ENCODE data around the gene ZNF791. TPM values are rescaled to one million over a fixed set of nuclear protein-coding genes. Genes with fewer than 3 reads are reported as not detected.

Gene ZNF791
- total RNA-seq, 3 donors from 2014 or later (not counting 1 experiment from before 2014, with no cell fraction given), result 52.6 to 62.0 (median 56.5) TPM

DNA sequence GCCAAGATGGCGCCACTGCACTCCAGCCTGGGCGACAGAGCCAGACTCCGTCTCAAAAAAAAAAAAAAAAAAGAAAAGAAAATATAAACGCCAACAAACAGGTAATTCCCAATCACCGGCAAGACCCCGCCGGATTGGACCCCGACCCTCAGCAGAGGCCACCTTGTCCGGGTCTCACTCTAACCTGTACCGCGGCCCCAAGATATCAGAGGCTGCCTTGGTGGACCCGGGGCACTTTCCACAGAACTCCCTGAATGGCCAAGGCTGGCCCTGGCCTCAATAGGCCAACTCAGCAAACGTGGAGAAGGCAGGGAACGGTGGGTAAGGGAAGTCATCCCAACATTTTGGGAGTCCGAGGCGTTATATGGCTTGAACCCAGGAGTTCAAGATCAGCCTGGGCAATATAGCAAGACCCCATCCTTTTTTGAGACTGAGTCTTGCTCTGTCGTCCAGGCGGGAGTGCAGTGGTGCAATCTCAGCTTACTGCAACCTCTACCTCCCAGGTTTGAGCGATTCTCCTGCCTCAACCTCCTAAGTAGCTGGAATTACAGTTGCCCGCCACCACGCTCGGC lies 28.0 kb downstream of the ZNF791 start:
- Mint-ChIP-seq H3K27ac (no peak overlapping the region), H3K4me1 (peaks cover 14% of the 10 kb centered on the region in 2 donors), H3K4me3 (no peak overlapping the region), H3K36me3 (no peaks in the 10 kb centered on the region), H3K27me3 (ENCODE audit: low read depth in 2 of 2) (no peaks in the 10 kb centered on the region), H3K9me3 (no peaks in the 10 kb centered on the region)
- peaks cover 11% of the 10 kb centered on the region for H3K4me1 ChIP-seq (ENCODE audit: control insufficient read depth, insufficient read depth, low read length)
- no peak for DNase-seq
- TF ChIP-seq, protein P1, sequence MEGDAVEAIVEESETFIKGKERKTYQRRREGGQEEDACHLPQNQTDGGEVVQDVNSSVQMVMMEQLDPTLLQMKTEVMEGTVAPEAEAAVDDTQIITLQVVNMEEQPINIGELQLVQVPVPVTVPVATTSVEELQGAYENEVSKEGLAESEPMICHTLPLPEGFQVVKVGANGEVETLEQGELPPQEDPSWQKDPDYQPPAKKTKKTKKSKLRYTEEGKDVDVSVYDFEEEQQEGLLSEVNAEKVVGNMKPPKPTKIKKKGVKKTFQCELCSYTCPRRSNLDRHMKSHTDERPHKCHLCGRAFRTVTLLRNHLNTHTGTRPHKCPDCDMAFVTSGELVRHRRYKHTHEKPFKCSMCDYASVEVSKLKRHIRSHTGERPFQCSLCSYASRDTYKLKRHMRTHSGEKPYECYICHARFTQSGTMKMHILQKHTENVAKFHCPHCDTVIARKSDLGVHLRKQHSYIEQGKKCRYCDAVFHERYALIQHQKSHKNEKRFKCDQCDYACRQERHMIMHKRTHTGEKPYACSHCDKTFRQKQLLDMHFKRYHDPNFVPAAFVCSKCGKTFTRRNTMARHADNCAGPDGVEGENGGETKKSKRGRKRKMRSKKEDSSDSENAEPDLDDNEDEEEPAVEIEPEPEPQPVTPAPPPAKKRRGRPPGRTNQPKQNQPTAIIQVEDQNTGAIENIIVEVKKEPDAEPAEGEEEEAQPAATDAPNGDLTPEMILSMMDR (IDR thresholded peaks at IDR 0.05), result no peak
- H3K27ac ChIP-seq (ENCODE audit: low read length), result no peak overlapping the region
- no peaks in the 10 kb centered on the region for H3K9me3 ChIP-seq (ENCODE audit: control insufficient read depth, insufficient read depth, low read length)
- WGBS (ENCODE audit: insufficient coverage), result 98% methylated on average over 22 of the region's 22 CpGs
- H3K4me3 ChIP-seq (ENCODE audit: low read length), result no peak overlapping the region
- intact Hi-C loops (cut with micrococcal nuclease), result no loop called here
- ATAC-seq, result no peak
- H3K36me3 ChIP-seq (ENCODE audit: control insufficient read depth, insufficient read depth, low read length), result no peaks in the 10 kb centered on the region
- H3K27me3 ChIP-seq (ENCODE audit: control insufficient read depth, insufficient read depth, low read length), result no peaks in the 10 kb centered on the region

DNA sequence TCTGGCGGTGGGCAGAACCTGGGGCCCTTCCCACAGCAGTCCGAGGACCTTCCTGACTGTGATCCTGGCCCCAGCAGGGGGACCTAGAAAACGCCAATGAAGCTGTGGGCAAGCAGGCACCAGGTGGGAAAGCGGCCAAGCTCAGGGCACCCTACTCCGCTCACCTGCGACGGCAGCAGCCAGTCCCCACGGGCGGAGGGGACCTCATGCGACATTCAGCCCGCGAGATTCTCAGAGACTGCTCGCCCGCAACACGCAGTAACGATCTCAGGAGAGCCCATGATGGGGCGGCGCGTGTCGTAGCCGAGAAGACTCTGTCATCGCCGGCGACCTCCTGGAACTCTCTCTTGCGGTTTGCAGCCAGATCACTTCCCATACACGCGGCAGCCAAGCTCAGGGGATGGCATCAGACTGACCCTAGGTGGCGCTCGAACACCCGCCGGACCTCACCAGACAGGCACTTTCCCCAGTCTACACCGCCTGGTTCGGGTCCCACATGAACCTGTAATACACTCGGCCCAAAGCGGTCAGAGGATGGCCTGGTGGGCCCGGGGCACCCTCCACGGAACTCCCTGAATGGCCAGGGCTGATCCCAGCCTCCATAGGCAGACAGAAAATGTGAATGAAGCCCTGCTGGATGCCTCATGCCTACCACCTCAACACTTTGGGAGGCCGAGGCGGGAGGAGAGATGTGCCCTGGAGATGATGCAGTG lies 29.3 kb downstream of the ZNF791 start:
- H3K9me3 ChIP-seq (ENCODE audit: control insufficient read depth, insufficient read depth, low read length), result no peaks in the 10 kb centered on the region
- H3K4me1 Mint-ChIP-seq, result peaks cover 7 to 13% of the 10 kb centered on the region in 2 donors
- intact Hi-C loops (cut with micrococcal nuclease), result loop anchor here (2.0 kb wide), 1 partner anchor 33 kb away; no protein-coding TSS in a partner anchor
- no peaks in the 10 kb centered on the region for H3K9me3 Mint-ChIP-seq
- H3K4me1 ChIP-seq (ENCODE audit: control insufficient read depth, insufficient read depth, low read length), result peaks cover 11% of the 10 kb centered on the region
- H3K4me3 Mint-ChIP-seq, result peak overlapping the region; percentile 62
- no peaks in the 10 kb centered on the region for H3K27me3 ChIP-seq (ENCODE audit: control insufficient read depth, insufficient read depth, low read length)
- no peaks in the 10 kb centered on the region for H3K27me3 Mint-ChIP-seq (ENCODE audit: low read depth in 2 of 2)
- H3K27ac ChIP-seq (ENCODE audit: low read length), result no peak overlapping the region
- TF ChIP-seq, protein P1 (IDR thresholded peaks at IDR 0.05), result peak; percentile 74
- DNase-seq (peak; percentile 74 to 89), ATAC-seq (peak; percentile 96)
- peak overlapping the region; percentile 56 to 87 for H3K27ac Mint-ChIP-seq
- WGBS (ENCODE audit: insufficient coverage), result 11% methylated on average over 39 of the region's 39 CpGs
- no peaks in the 10 kb centered on the region for H3K36me3 ChIP-seq (ENCODE audit: control insufficient read depth, insufficient read depth, low read length)
- H3K4me3 ChIP-seq (ENCODE audit: low read length), result peak overlapping the region; percentile 19
- H3K36me3 Mint-ChIP-seq, result no peaks in the 10 kb centered on the region

DNA sequence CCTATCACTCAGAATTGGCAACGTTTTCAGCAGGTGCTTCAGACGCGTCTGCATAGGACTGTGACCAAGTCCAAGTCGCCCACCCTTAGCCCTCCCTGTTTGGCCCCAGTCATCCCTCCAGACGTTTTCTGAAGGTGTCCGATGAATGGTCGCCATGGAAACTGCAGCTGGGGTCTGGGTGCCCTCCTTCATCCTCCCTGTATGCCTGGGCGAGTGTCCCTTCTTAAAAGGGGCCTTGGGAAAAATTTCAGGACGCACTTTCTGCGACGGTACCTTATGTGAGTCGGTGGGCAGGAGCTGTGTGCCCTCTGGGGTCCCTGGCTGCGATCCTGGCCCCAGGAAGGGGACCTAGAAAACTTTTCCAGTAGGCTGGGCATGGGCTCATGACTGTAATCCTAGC lies 30.7 kb downstream of the ZNF791 start:
- DNase-seq (no peak), ATAC-seq (no peak)
- H3K27me3 ChIP-seq (ENCODE audit: control insufficient read depth, insufficient read depth, low read length), result no peaks in the 10 kb centered on the region
- WGBS (ENCODE audit: insufficient coverage), result 91% methylated on average over 13 of the region's 13 CpGs
- Mint-ChIP-seq H3K4me3 (no peak overlapping the region), H3K4me1 (peaks cover 7 to 9% of the 10 kb centered on the region in 2 donors), H3K27me3 (ENCODE audit: low read depth in 2 of 2) (no peaks in the 10 kb centered on the region), H3K36me3 (no peaks in the 10 kb centered on the region), H3K27ac (no peak overlapping the region), H3K9me3 (no peaks in the 10 kb centered on the region)
- no peak overlapping the region for H3K4me3 ChIP-seq (ENCODE audit: low read length)
- H3K36me3 ChIP-seq (ENCODE audit: control insufficient read depth, insufficient read depth, low read length), result no peaks in the 10 kb centered on the region
- no peaks in the 10 kb centered on the region for H3K9me3 ChIP-seq (ENCODE audit: control insufficient read depth, insufficient read depth, low read length)
- intact Hi-C loops (cut with micrococcal nuclease), result loop anchor here (2.0 kb wide), 1 partner anchor 31 kb away; no protein-coding TSS in a partner anchor
- H3K27ac ChIP-seq (ENCODE audit: low read length), result no peak overlapping the region
- peaks cover 11% of the 10 kb centered on the region for H3K4me1 ChIP-seq (ENCODE audit: control insufficient read depth, insufficient read depth, low read length)
- TF ChIP-seq, protein P1 (IDR thresholded peaks at IDR 0.05), result no peak
